ENCODE results near the gene BLTP1.
"Not testable (repeated sequence)": the region's sequence is repeated elsewhere in the genome, so short reads cannot be mapped to it uniquely, and the experiment has no call there.

- TF ChIP-seq CTCF (conservative IDR thresholded peaks at IDR 0.05; ENCODE audit: low read depth in 2 of 2); CREB1 (CRISPR knock-in tag; IDR thresholded peaks at IDR 0.05; ENCODE audit: low read depth); ZNF114 (CRISPR knock-in tag; IDR thresholded peaks at IDR 0.05): not testable (repeated sequence)
These were observed 41.8 kb upstream of the BLTP1 start for GRCh38 chr4:122110304-122110703.
